Stimulated activated CD8-positive, alpha-beta memory T cell treated with anti-CD3 and anti-CD28 coated beads, Interleukin-12 subunit alpha, Interleukin-12 subunit beta, amount 100 ng/mL, for 1 hour (primary cell): ENCODE data around the gene HUNK.
"Not testable (repeated sequence)": the region's sequence is repeated elsewhere in the genome, so short reads cannot be mapped to it uniquely, and the experiment has no call there.

Experiments
- DNase-seq: peaks from one replicate; pipeline ENCODE4 v3.0.0-alpha.2; 2020; ENCODE audit warnings: low read depth

Gene HUNK

GRCh38 chr21:31870472-31871193, 2.2 kb upstream of the HUNK start:
- DNase-seq = no peak

GRCh38 chr21:31871371-31871770, 1.4 kb upstream of the HUNK start:
- not testable (repeated sequence) for DNase-seq

GRCh38 chr21:31872072-31872451, 758 bp upstream of the HUNK start:
- DNase-seq = no peak

- no peak for DNase-seq
Observed at GRCh38 chr21:31873275-31873695, 465 bp downstream of the HUNK start.

GRCh38 chr21:31873696-31874599, 1.1 kb downstream of the HUNK start:
- no peak for DNase-seq

- DNase-seq = no peak
Observed at GRCh38 chr21:31874812-31875212, 2.0 kb downstream of the HUNK start.

- DNase-seq = no peak
Observed at GRCh38 chr21:31875496-31876015, 2.7 kb downstream of the HUNK start.

- no peak for DNase-seq
Observed at GRCh38 chr21:31877463-31877957, 4.7 kb downstream of the HUNK start.

GRCh38 chr21:31878831-31879230, 6.0 kb downstream of the HUNK start:
- DNase-seq = no peak

GRCh38 chr21:31879241-31879650, 6.4 kb downstream of the HUNK start:
- DNase-seq = no peak

- DNase-seq = no peak
Observed at GRCh38 chr21:31879911-31880310, 7.1 kb downstream of the HUNK start.

- DNase-seq = no peak
Observed at GRCh38 chr21:31880816-31881215, 8.0 kb downstream of the HUNK start.

- no peak for DNase-seq
Observed at GRCh38 chr21:31882711-31883110, 9.9 kb downstream of the HUNK start.

GRCh38 chr21:31885146-31885545, 12.3 kb downstream of the HUNK start:
- no peak for DNase-seq

- DNase-seq = no peak
Observed at GRCh38 chr21:31886915-31887314, 14.1 kb downstream of the HUNK start.

- DNase-seq = no peak
Observed at GRCh38 chr21:31887391-31887841, 14.6 kb downstream of the HUNK start.

- no peak for DNase-seq
Observed at GRCh38 chr21:31888936-31889371, 16.1 kb downstream of the HUNK start.

GRCh38 chr21:31889460-31889859, 16.6 kb downstream of the HUNK start:
- no peak for DNase-seq

- DNase-seq = no peak
Observed at GRCh38 chr21:31892686-31893085, 19.9 kb downstream of the HUNK start.

- no peak for DNase-seq
Observed at GRCh38 chr21:31893851-31894415, 21.1 kb downstream of the HUNK start.

- DNase-seq = no peak
Observed at GRCh38 chr21:31894457-31894856, 21.6 kb downstream of the HUNK start.

GRCh38 chr21:31895077-31895835, 22.4 kb downstream of the HUNK start:
- no peak for DNase-seq
